Epithelial cell of esophagus (primary cell): Measurements from ENCODE around the gene GSG1L.
A peak's percentile ranks its signal among the peaks of the same experiment; 100 is the strongest.

Source experiments
- DNase-seq: peaks from one replicate; pipeline ENCODE4 v3.0.0; 2010; ENCODE audit warnings: low read depth
- H3K4me3 ChIP-seq: 2 replicates; pipeline ENCODE4 v1.5.1; 2011; ENCODE audit warnings: mild to moderate bottlenecking, low read length, control low read depth
- TF ChIP-seq, protein P1 (sequence below): IDR thresholded peaks from 2 replicates; pipeline ENCODE4 v1.5.1; 2011; ENCODE audit warnings: low read depth, mild to moderate bottlenecking, low read length, control low read depth, inconsistent platforms; ENCODE audit not compliant: insufficient read depth; ENCODE audit errors: missing control alignments

GSG1L gene

DNA sequence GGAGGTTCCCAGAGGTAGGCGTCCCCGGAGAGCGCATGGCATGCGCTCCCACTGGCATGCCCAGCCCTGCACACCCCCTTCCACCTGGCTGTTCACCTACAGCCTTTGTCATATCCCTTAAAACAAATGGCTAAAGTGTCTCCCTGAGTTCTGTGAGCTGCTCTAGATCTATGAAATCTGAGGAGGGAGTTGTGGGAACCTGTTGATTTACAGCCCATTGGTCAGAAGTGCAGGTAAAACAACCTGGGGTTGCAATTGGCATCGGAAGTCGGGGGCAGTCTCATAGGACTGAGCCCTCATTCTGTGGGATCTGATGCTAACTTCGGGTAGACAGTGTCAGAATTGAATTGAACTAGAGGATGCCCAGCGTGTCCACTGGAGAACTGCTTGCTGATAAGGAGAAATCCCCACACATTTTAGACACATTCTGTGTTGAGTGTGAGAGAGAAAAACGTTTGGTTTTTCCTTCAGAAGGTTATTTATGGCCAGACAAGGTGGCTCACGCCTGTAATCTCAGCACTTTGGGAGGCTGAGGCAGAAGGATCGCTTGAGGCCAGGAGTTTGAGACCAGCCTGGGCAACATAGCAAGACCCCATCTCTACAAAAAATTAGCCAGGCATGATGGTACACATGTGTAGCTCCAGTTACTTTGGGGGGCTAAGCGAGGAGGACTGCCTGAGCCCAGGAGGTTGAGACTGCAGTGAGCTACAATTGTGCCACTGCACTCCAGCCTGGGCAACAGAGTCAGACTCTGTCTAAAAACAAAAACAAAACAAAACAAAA, 22.1 kb upstream of the GSG1L start:
- H3K4me3 ChIP-seq: no peak overlapping the region
- DNase-seq: no peak
- TF ChIP-seq, protein P1, sequence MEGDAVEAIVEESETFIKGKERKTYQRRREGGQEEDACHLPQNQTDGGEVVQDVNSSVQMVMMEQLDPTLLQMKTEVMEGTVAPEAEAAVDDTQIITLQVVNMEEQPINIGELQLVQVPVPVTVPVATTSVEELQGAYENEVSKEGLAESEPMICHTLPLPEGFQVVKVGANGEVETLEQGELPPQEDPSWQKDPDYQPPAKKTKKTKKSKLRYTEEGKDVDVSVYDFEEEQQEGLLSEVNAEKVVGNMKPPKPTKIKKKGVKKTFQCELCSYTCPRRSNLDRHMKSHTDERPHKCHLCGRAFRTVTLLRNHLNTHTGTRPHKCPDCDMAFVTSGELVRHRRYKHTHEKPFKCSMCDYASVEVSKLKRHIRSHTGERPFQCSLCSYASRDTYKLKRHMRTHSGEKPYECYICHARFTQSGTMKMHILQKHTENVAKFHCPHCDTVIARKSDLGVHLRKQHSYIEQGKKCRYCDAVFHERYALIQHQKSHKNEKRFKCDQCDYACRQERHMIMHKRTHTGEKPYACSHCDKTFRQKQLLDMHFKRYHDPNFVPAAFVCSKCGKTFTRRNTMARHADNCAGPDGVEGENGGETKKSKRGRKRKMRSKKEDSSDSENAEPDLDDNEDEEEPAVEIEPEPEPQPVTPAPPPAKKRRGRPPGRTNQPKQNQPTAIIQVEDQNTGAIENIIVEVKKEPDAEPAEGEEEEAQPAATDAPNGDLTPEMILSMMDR: no peak

DNA sequence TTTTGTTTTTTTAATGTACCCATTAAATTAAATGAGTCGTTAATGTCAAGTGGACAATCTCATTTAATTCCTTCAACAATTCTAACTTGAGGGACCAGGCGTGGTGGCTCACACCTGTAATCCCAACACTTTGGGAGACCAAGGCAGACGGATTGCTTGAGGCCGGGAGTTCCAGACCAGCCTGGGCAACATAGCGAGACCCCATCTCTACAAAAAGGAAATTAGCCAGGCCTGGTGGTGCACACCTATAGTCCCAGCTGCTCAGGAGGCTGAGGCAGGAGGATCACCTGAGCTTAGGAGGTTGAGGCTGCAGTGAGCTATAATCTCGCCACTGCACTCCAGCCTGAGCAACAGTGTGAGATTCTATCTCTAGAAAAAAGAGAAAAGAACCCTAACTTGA, 20.7 kb upstream of the GSG1L start:
- no peak overlapping the region for H3K4me3 ChIP-seq
- TF ChIP-seq, protein P1: no peak
- DNase-seq: no peak

DNA sequence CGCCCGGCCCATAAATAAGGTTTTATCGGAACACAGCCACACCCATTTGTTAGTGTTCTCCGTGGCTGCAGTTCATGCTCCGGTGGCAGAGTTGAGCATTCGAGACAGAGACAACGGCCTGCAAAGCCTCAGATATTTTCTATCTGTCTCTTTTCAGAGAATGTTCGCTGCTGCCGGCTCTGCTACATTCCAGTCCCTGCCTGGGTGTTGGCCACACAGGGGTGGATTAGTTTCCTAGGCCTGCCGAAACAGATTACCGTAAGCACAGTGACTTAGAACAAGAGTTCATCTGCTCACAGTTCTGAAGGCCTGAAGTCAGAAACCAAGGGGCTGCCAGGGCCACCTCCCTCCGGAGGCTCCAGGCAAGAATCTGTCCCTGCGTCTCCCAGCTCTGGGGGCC, 19.1 kb upstream of the GSG1L start:
- DNase-seq: peak; percentile 79
- no peak overlapping the region for H3K4me3 ChIP-seq
- TF ChIP-seq, protein P1: no peak

DNA sequence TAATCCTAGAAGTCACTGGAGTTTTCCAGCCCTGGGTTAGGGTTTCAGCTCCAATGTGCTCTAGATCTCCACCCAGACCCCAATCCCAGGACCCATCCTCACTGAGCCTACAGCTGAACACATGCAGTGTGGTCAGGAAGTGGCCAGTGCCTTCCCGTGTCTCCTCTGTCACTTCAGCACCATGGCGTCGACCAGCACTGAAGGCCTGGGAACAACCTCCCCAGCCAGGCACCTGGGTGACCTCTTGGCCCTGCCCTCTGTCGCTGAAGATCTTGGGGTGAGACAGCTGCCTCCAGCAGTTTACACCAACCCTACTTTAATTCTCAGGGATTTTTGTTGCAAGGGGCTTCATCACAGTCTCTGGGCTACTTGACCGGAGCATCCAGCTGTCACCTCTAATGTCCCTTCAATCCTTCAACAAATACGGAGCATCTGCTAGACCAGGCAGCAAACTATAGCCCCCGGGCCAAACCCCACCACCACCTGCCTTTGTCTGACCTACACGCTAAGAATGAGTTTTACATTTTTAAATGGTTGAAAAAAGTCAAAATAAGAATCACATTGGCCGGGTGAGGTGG, 18.0 kb upstream of the GSG1L start:
- no peak overlapping the region for H3K4me3 ChIP-seq
- TF ChIP-seq, protein P1: no peak
- no peak for DNase-seq

DNA sequence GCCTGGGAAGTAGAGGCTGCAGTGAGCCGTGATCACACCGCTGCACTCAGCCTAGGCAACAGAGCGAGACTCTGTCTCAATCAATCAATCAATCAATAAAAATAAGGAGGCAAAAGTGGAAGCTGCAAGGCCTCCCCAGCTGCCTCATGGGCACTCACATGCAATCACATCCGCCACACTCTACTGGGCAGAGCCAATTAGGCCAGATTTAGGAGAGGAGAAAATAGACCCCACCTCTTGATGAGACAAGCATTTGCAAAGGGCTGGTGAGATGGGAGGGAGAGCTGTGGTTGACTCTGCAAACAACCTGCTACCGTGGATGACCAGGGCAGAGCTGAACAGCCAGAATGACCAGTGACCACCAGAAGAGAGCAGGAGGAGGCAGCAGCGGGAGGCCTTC, 14.7 kb upstream of the GSG1L start:
- no peak for DNase-seq
- TF ChIP-seq, protein P1: no peak

DNA sequence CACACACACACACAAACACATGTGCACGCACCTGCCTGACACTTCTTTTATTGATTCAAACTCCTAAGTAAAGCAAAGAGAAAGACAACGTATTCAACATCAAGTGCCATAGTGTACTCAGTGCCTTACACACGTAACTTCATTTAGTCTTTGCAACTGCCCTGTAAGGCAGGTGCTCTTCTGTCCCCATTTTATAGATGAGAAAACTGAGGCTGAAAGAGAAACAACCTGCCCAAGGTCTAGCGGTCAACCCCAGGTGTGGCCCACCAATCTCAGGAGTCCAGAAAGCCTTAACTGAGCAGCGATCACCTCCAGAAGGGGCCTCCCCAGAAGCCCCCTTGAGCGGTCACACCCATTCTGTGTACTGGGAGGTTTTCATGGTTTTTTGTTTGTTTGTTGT, 10.3 kb upstream of the GSG1L start:
- no peak overlapping the region for H3K4me3 ChIP-seq
- TF ChIP-seq, protein P1: no peak
- no peak for DNase-seq

More for the DNA sequence above, 14.7 kb upstream of the GSG1L start:
- no peak overlapping the region for H3K4me3 ChIP-seq
